ENCODE measurements around the gene PGM2L1. TPM values are rescaled to one million over a fixed set of nuclear protein-coding genes. Genes with fewer than 3 reads are reported as not detected.

The PGM2L1 gene
- total RNA-seq, 1 donor from 2014 or later, result 18.6 TPM

GRCh38 chr11:74354036-74354435, 44.2 kb downstream of the PGM2L1 start:
- Mint-ChIP-seq H3K36me3 (peaks cover 44% of the 10 kb centered on the region), H3K27me3 (ENCODE audit: low read depth) (no peaks in the 10 kb centered on the region), H3K4me3 (no peak overlapping the region), H3K27ac (no peak overlapping the region), H3K4me1 (no peaks in the 10 kb centered on the region), H3K9me3 (peaks cover 16% of the 10 kb centered on the region)
- DNase-seq (ENCODE audit: low spot score in 2 of 2, unreplicated experiment in 2 of 2), result no peak
- no peak for TF ChIP-seq CTCF (IDR thresholded peaks at IDR 0.05; ENCODE audit: unreplicated experiment)

- H3K27ac Mint-ChIP-seq, result no peak overlapping the region
- H3K4me1 Mint-ChIP-seq, result no peaks in the 10 kb centered on the region
- DNase-seq (ENCODE audit: low spot score in 2 of 2, unreplicated experiment in 2 of 2), result no peak
- H3K9me3 Mint-ChIP-seq, result peaks cover 7% of the 10 kb centered on the region
- TF ChIP-seq CTCF (IDR thresholded peaks at IDR 0.05; ENCODE audit: unreplicated experiment), result no peak
- no peak overlapping the region for H3K4me3 Mint-ChIP-seq
- H3K36me3 Mint-ChIP-seq, result peaks cover 35% of the 10 kb centered on the region
- no peaks in the 10 kb centered on the region for H3K27me3 Mint-ChIP-seq (ENCODE audit: low read depth)
These were observed 50.9 kb downstream of the PGM2L1 start for GRCh38 chr11:74347381-74347780.

GRCh38 chr11:74345420-74345819, 52.8 kb downstream of the PGM2L1 start:
- TF ChIP-seq CTCF (IDR thresholded peaks at IDR 0.05; ENCODE audit: unreplicated experiment), result no peak

GRCh38 chr11:74341921-74342320, 56.3 kb downstream of the PGM2L1 start:
- H3K4me1 Mint-ChIP-seq, result no peaks in the 10 kb centered on the region
- H3K36me3 Mint-ChIP-seq, result peaks cover 39% of the 10 kb centered on the region
- no peak overlapping the region for H3K4me3 Mint-ChIP-seq
- no peaks in the 10 kb centered on the region for H3K27me3 Mint-ChIP-seq (ENCODE audit: low read depth)
- DNase-seq (ENCODE audit: low spot score in 2 of 2, unreplicated experiment in 2 of 2), result no peak
- H3K27ac Mint-ChIP-seq, result no peak overlapping the region
- no peaks in the 10 kb centered on the region for H3K9me3 Mint-ChIP-seq
- no peak for TF ChIP-seq CTCF (IDR thresholded peaks at IDR 0.05; ENCODE audit: unreplicated experiment)

More at GRCh38 chr11:74345420-74345819, 52.8 kb downstream of the PGM2L1 start:
- Mint-ChIP-seq H3K27me3 (ENCODE audit: low read depth) (no peaks in the 10 kb centered on the region), H3K9me3 (no peaks in the 10 kb centered on the region), H3K36me3 (peaks cover 37% of the 10 kb centered on the region), H3K4me3 (no peak overlapping the region), H3K27ac (no peak overlapping the region), H3K4me1 (no peaks in the 10 kb centered on the region)
- no peak for DNase-seq (ENCODE audit: low spot score in 2 of 2, unreplicated experiment in 2 of 2)

GRCh38 chr11:74339619-74340018, 58.6 kb downstream of the PGM2L1 start:
- no peak for TF ChIP-seq CTCF (IDR thresholded peaks at IDR 0.05; ENCODE audit: unreplicated experiment)
- Mint-ChIP-seq H3K27ac (no peak overlapping the region), H3K36me3 (peaks cover 40% of the 10 kb centered on the region), H3K4me3 (no peak overlapping the region), H3K9me3 (no peaks in the 10 kb centered on the region), H3K27me3 (ENCODE audit: low read depth) (no peaks in the 10 kb centered on the region), H3K4me1 (no peaks in the 10 kb centered on the region)
- no peak for DNase-seq (ENCODE audit: low spot score in 2 of 2, unreplicated experiment in 2 of 2)

- Mint-ChIP-seq H3K27me3 (ENCODE audit: low read depth) (no peaks in the 10 kb centered on the region), H3K36me3 (peaks cover 35% of the 10 kb centered on the region), H3K9me3 (no peaks in the 10 kb centered on the region), H3K4me1 (no peaks in the 10 kb centered on the region), H3K27ac (no peak overlapping the region), H3K4me3 (no peak overlapping the region)
- DNase-seq (ENCODE audit: low spot score in 2 of 2, unreplicated experiment in 2 of 2), result no peak
- TF ChIP-seq CTCF (IDR thresholded peaks at IDR 0.05; ENCODE audit: unreplicated experiment), result no peak
These were observed 59.3 kb downstream of the PGM2L1 start for GRCh38 chr11:74338963-74339362.
